Endodermal cell (in vitro differentiated cells): ENCODE measurements around the gene FRRS1. TPM values are rescaled to one million over a fixed set of nuclear protein-coding genes. Genes with fewer than 3 reads are reported as not detected.
A peak's percentile ranks its signal among the peaks of the same experiment; 100 is the strongest.
"Not testable (repeated sequence)": the region's sequence is repeated elsewhere in the genome, so short reads cannot be mapped to it uniquely, and the experiment has no call there.

Experiments used
- DNase-seq: peaks from one replicate; pipeline ENCODE4 v3.0.0-alpha.2; 2017
- H3K27ac ChIP-seq: 2 replicates; pipeline ENCODE4 v1.5.1; 2013; ENCODE audit warnings: mild to moderate bottlenecking, low read depth, low read length, moderate library complexity
- H3K27me3 ChIP-seq: 2 replicates; pipeline ENCODE4 v1.6.1; 2013; ENCODE audit warnings: mild to moderate bottlenecking, low read length, moderate library complexity; ENCODE audit not compliant: insufficient read depth, control insufficient read depth, poor library complexity, severe bottlenecking
- H3K36me3 ChIP-seq: 2 replicates; pipeline ENCODE4 v1.7.0; 2013; ENCODE audit warnings: mild to moderate bottlenecking, low read length, moderate library complexity; ENCODE audit not compliant: control insufficient read depth, insufficient read depth
- H3K4me1 ChIP-seq: one replicate; pipeline ENCODE4 v1.7.0; 2013; ENCODE audit warnings: low read length; ENCODE audit not compliant: control insufficient read depth, insufficient read depth
- H3K4me3 ChIP-seq: 2 replicates; pipeline ENCODE4 v1.5.1; 2013; ENCODE audit warnings: mild to moderate bottlenecking, low read length, moderate library complexity
- H3K9ac ChIP-seq: 2 replicates; pipeline ENCODE4 v1.6.1; 2013; ENCODE audit warnings: mild to moderate bottlenecking, low read length, moderate library complexity; ENCODE audit not compliant: poor library complexity, severe bottlenecking; ENCODE audit errors: extremely low read depth
- H3K9me3 ChIP-seq: 2 replicates; pipeline ENCODE4 v1.6.1; 2013; ENCODE audit warnings: mild to moderate bottlenecking, low read length, moderate library complexity; ENCODE audit not compliant: control insufficient read depth
- H3K27ac Mint-ChIP-seq: 2 replicates; pipeline ENCODE4 v1.8.0; 2020; ENCODE audit warnings: mixed read lengths
- H3K27me3 Mint-ChIP-seq: 2 replicates; pipeline ENCODE4 v1.8.0; 2021; ENCODE audit warnings: mild to moderate bottlenecking, mixed read lengths; ENCODE audit not compliant: insufficient read depth
- H3K36me3 Mint-ChIP-seq: 2 replicates; pipeline ENCODE4 v1.8.0; 2020; ENCODE audit warnings: low read depth, mixed read lengths
- H3K4me1 Mint-ChIP-seq: 2 replicates; pipeline ENCODE4 v1.8.0; 2020; ENCODE audit warnings: mixed read lengths
- H3K4me3 Mint-ChIP-seq: 2 replicates; pipeline ENCODE4 v1.8.0; 2020; ENCODE audit warnings: mild to moderate bottlenecking, moderate library complexity, mixed read lengths
- H3K9me3 Mint-ChIP-seq: 2 replicates; pipeline ENCODE4 v1.8.0; 2020; ENCODE audit warnings: mild to moderate bottlenecking, mixed read lengths
- WGBS, 2 experiments: methylation state at CpG; one replicate each; pipeline versions ENCODE4 v1.1.5 to v1.1.7; 2013; ENCODE audit warnings: missing lambda C conversion rate in 2 of 2, mixed read lengths in 1 of 2; ENCODE audit not compliant: insufficient coverage in 1 of 2, insufficient read length in 1 of 2; 5-methylcytosine and 5-hydroxymethylcytosine counted together
- total RNA-seq, 2 donors: library from RNA; stranded (reverse); fragmentation: NEBNext Ultra II Directional in 1 of 2; extraction: Animal tissue kit (Norgen Biotek cat#: 25700) in 1 of 2; gene quantifications; 2 replicates in 1 of 2; 3 replicates in 1 of 2; pipeline ENCODE4 v1.2.1, GENCODE V29; 2021
- TF ChIP-seq, protein P1 (sequence below): fragments of 200-600 bp; sonication (generic); conservative IDR thresholded peaks from 2 replicates; pipeline ENCODE4 v1.5.0; 2021; ENCODE audit warnings: antibody characterized with exemption, mild to moderate bottlenecking

Gene FRRS1
- total RNA-seq, 2 donors from 2014 or later, result 9.9 to 24.4 TPM

DNA sequence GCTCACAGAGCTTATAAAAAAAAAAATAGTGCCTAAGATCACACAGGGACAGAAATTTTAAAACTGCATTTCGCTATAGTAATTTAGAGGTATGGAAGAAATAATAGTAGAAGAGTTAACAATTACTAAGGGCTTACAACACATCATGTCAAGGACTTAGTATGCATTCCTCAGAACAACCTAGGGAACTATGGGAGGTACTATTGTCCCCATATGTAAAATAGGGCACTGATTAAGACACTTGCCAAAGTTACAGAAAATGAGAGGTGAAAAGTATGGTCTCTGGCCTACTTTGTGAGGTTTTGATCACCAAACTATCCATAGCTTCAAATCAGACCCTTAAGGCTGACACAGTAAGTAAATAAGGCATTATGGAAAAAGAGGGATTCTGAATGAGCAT lies 4.7 kb downstream of the FRRS1 start:
- Histone ChIP-seq H3K9me3 (peaks cover 18% of the 10 kb centered on the region), H3K27me3 (no peaks in the 10 kb centered on the region), H3K27ac (no peak overlapping the region), H3K9ac (no peak overlapping the region), H3K4me1 (peaks cover 9% of the 10 kb centered on the region), H3K4me3 (no peak overlapping the region), H3K36me3 (peaks cover 12% of the 10 kb centered on the region)
- no peaks in the 10 kb centered on the region for H3K27me3 Mint-ChIP-seq
- H3K4me1 Mint-ChIP-seq, result peaks cover 26% of the 10 kb centered on the region
- DNase-seq, result no peak
- TF ChIP-seq, protein P1, sequence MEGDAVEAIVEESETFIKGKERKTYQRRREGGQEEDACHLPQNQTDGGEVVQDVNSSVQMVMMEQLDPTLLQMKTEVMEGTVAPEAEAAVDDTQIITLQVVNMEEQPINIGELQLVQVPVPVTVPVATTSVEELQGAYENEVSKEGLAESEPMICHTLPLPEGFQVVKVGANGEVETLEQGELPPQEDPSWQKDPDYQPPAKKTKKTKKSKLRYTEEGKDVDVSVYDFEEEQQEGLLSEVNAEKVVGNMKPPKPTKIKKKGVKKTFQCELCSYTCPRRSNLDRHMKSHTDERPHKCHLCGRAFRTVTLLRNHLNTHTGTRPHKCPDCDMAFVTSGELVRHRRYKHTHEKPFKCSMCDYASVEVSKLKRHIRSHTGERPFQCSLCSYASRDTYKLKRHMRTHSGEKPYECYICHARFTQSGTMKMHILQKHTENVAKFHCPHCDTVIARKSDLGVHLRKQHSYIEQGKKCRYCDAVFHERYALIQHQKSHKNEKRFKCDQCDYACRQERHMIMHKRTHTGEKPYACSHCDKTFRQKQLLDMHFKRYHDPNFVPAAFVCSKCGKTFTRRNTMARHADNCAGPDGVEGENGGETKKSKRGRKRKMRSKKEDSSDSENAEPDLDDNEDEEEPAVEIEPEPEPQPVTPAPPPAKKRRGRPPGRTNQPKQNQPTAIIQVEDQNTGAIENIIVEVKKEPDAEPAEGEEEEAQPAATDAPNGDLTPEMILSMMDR, result no peak
- H3K36me3 Mint-ChIP-seq, result peaks cover 30% of the 10 kb centered on the region
- WGBS, 2 experiments, result 100% methylated on average over 1 of the region's 1 CpG; no CpG with 5 or more reads in 1 of the 2 experiments
- H3K9me3 Mint-ChIP-seq, result peaks cover 31% of the 10 kb centered on the region
- no peak overlapping the region for H3K4me3 Mint-ChIP-seq
- H3K27ac Mint-ChIP-seq, result no peak overlapping the region

DNA sequence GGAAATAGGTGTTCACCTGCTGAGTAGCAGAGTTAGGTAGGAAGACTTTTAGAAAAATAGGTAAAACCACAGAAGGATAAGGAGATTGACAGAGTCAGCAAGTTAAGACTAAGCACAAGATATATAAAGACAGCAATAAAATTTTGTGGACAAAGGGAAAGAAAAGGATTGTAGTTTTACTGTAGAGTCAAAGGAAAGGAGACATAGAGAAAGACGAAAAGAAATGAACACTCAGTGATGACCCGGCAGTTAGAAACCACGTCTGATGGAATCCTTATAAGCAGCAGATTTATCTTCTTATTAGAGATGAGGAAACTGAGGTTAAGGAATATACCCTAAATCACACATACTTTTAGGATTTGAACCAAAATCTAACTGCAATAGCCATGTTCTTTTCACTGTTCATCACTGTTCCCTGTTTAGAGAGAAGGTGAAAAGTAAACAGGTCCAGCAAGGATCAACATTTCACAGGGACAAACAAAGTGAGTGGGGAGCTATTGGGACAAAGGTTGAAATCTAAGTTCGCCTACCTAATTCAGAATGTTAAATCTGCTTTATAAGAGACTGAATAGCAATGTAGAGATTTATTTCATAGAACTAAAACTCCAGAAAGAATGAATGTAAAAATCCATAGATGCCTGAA lies 6.8 kb downstream of the FRRS1 start:
- Mint-ChIP-seq H3K36me3 (peaks cover 30% of the 10 kb centered on the region), H3K4me1 (peaks cover 22% of the 10 kb centered on the region), H3K9me3 (peaks cover 31% of the 10 kb centered on the region), H3K27me3 (no peaks in the 10 kb centered on the region), H3K4me3 (no peak overlapping the region), H3K27ac (no peak overlapping the region)
- Histone ChIP-seq H3K27me3 (no peaks in the 10 kb centered on the region), H3K4me1 (peaks cover 9% of the 10 kb centered on the region), H3K9ac (no peak overlapping the region), H3K36me3 (peaks cover 12% of the 10 kb centered on the region), H3K27ac (no peak overlapping the region), H3K9me3 (peaks cover 18% of the 10 kb centered on the region), H3K4me3 (peak overlapping the region; percentile 63)
- no peak for DNase-seq
- TF ChIP-seq, protein P1, result no peak
- WGBS, 2 experiments, result 81 to 86% methylated on average over 3 to 4 of the region's 4 CpGs

DNA sequence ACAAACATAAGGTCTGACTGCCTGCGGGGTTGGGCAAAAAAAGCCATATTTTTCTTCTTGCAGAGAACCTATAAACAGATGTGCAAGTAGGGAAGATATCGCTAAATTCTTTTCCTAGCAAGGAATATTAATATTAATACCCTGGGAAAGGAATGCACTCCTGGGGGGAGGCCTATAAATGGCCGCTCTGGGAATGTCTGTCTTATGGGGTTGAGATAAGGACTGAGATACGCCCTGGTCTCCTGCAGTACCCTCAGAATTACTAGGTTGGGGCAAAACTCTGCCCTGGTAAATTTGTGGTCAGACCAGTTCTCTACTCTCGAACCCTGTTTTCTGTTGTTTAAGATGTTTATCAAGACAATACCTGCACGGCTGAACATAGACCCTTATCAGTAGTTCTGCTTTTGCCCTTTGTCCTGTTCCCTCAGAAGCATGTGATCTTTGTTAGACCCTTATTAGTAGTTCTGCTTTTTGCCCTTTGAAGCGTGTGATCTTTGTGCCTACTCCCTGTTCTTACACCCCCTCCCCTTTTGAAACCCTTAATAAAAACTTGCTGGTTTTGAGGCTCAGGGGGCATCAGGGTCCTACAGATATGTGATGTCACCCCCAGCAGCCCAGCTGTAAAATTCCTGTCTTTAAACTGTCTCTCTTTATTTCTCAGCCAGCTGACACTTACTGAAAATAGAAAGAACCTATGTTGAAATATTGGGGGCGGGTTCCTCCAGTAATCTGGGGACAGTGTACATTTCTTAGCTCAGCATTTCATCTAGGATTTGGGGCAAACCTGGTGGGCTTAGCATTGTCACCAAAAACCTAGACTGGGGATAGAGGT lies 7.5 kb downstream of the FRRS1 start:
- H3K4me3 ChIP-seq, result peak overlapping the region; percentile 63
- H3K27me3 ChIP-seq, H3K27me3 Mint-ChIP-seq, H3K27ac ChIP-seq, H3K9ac ChIP-seq, DNase-seq, H3K4me1 ChIP-seq, H3K4me3 Mint-ChIP-seq: not testable (repeated sequence)
- Mint-ChIP-seq H3K27ac (peak overlapping the region; percentile 93), H3K4me1 (peaks cover 19% of the 10 kb centered on the region), H3K9me3 (peaks cover 31% of the 10 kb centered on the region), H3K36me3 (peaks cover 30% of the 10 kb centered on the region)
- peaks cover 18% of the 10 kb centered on the region for H3K9me3 ChIP-seq
- WGBS, 2 experiments, result 95% methylated on average over 4 to 7 of the region's 8 CpGs
- peaks cover 12% of the 10 kb centered on the region for H3K36me3 ChIP-seq
